Panc1 (cell line): Measurements from ENCODE around the gene ATP13A3.

Experiments
- POLR2AphosphoS5 ChIP-seq: IDR thresholded peaks from 2 replicates; pipeline ENCODE4 v1.6.1; 2012; ENCODE audit warnings: mild to moderate bottlenecking, low read depth, low read length, moderate library complexity
- TF ChIP-seq, protein P1 (sequence below): fragments of 450-650 bp; IDR thresholded peaks from 2 replicates; pipeline ENCODE4 v1.5.1; 2017; ENCODE audit warnings: mild to moderate bottlenecking
- TF ChIP-seq, protein P2 (sequence below), 2 experiments: IDR thresholded peaks; 2 replicates each; pipeline ENCODE4 v1.6.1; 2011 to 2012; ENCODE audit warnings: low read depth in 2 of 2, control low read depth in 1 of 2, low read length in 1 of 2, mild to moderate bottlenecking in 1 of 2, moderate library complexity in 1 of 2; ENCODE audit not compliant: insufficient read depth in 1 of 2

DNA sequence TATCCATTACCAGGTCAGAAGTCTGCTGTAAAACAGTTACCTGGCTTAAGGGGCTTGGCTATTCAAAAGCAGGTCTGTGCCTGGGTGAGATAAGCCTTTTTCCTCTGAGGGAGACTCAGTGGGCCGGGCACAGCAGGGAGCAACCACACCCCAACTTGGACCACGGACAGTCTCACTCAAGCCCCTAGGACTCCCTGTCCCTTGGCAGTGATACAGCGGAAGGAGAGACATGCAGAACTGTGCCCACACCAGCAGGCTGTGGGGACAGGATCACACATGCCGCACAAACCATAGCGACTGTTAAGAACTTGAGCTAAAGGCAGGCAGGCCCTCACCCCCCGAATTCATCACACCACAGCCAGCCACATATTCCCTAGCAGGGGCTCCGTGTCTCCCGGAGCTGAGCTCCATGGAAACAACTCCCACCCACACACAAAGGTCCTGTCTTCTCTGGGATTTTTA is 84.9 kb downstream of the ATP13A3 start:
- TF ChIP-seq, protein P1, sequence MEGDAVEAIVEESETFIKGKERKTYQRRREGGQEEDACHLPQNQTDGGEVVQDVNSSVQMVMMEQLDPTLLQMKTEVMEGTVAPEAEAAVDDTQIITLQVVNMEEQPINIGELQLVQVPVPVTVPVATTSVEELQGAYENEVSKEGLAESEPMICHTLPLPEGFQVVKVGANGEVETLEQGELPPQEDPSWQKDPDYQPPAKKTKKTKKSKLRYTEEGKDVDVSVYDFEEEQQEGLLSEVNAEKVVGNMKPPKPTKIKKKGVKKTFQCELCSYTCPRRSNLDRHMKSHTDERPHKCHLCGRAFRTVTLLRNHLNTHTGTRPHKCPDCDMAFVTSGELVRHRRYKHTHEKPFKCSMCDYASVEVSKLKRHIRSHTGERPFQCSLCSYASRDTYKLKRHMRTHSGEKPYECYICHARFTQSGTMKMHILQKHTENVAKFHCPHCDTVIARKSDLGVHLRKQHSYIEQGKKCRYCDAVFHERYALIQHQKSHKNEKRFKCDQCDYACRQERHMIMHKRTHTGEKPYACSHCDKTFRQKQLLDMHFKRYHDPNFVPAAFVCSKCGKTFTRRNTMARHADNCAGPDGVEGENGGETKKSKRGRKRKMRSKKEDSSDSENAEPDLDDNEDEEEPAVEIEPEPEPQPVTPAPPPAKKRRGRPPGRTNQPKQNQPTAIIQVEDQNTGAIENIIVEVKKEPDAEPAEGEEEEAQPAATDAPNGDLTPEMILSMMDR = no peak
- TF ChIP-seq POLR2AphosphoS5 = no peak; the same call in 1 of the 2 replicates
- TF ChIP-seq, protein P2, sequence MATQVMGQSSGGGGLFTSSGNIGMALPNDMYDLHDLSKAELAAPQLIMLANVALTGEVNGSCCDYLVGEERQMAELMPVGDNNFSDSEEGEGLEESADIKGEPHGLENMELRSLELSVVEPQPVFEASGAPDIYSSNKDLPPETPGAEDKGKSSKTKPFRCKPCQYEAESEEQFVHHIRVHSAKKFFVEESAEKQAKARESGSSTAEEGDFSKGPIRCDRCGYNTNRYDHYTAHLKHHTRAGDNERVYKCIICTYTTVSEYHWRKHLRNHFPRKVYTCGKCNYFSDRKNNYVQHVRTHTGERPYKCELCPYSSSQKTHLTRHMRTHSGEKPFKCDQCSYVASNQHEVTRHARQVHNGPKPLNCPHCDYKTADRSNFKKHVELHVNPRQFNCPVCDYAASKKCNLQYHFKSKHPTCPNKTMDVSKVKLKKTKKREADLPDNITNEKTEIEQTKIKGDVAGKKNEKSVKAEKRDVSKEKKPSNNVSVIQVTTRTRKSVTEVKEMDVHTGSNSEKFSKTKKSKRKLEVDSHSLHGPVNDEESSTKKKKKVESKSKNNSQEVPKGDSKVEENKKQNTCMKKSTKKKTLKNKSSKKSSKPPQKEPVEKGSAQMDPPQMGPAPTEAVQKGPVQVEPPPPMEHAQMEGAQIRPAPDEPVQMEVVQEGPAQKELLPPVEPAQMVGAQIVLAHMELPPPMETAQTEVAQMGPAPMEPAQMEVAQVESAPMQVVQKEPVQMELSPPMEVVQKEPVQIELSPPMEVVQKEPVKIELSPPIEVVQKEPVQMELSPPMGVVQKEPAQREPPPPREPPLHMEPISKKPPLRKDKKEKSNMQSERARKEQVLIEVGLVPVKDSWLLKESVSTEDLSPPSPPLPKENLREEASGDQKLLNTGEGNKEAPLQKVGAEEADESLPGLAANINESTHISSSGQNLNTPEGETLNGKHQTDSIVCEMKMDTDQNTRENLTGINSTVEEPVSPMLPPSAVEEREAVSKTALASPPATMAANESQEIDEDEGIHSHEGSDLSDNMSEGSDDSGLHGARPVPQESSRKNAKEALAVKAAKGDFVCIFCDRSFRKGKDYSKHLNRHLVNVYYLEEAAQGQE (IDR thresholded peaks at IDR 0.05; ENCODE audit: insufficient read depth in 1 of 2, low read depth in 2 of 2, low read length in 1 of 2) = no peak
